Adrenal gland (tissue), 12 donors: Measurements from ENCODE around the gene MT1X. TPM values are rescaled to one million over a fixed set of nuclear protein-coding genes. Genes with fewer than 3 reads are reported as not detected.

Source experiments
- DNase-seq, 7 donors: peaks; one replicate each; pipeline ENCODE4 v3.0.0-alpha.2; 2019 to 2020
- H3K27ac ChIP-seq, 5 donors: fragments of 200-600 bp; sonication (generic) in 4 of 5; 1 replicate in 3 of 5; 2 replicates in 2 of 5; pipeline versions ENCODE4 v1.5.1 to v1.8.0; 2016 to 2020; ENCODE audit warnings: mild to moderate bottlenecking in 1 of 5
- H3K27me3 ChIP-seq: fragments of 200-600 bp; 2 replicates; pipeline ENCODE4 v1.8.0; 2021
- H3K36me3 ChIP-seq, 2 donors: fragments of 200-600 bp; replicated peaks in 1 of 2; 1 replicate in 1 of 2; 2 replicates in 1 of 2; pipeline versions ENCODE4 v1.5.1 to v1.8.0; 2018 to 2022
- H3K4me1 ChIP-seq, 2 donors: fragments of 200-600 bp; replicated peaks in 1 of 2; 1 replicate in 1 of 2; 2 replicates in 1 of 2; pipeline versions ENCODE4 v1.5.1 to v1.8.0; 2018 to 2021
- H3K4me3 ChIP-seq, 4 donors: fragments of 200-600 bp; sonication (generic) in 3 of 4; one replicate each; pipeline ENCODE4 v1.5.1; 2016 to 2018
- H3K9me3 ChIP-seq, 3 donors: fragments of 200-600 bp; sonication (generic) in 1 of 3; replicated peaks in 1 of 3; 1 replicate in 2 of 3; 2 replicates in 1 of 3; pipeline versions ENCODE4 v1.5.1 to v1.8.0; 2016 to 2021
- POLR2A ChIP-seq, 2 donors: fragments of 450-650 bp; IDR thresholded peaks; one replicate each; pipeline ENCODE4 v1.6.1; 2017; ENCODE audit warnings: antibody characterized with exemption in 2 of 2, mild to moderate bottlenecking in 2 of 2, moderate library complexity in 1 of 2
- WGBS, 4 donors: extraction: QIAGEN DNeasy Blood & Tissue Kit in 2 of 4; methylation state at CpG; one replicate each; pipeline versions ENCODE4 v1.1.5 to v1.1.7; 2013 to 2017; 5-methylcytosine and 5-hydroxymethylcytosine counted together
- intact Hi-C, 2 donors: fragments of 100-400 bp; cut with DNase I; formaldehyde crosslinking; loops; one replicate each; pipeline versions ENCODE4 v1.14.1 to v1.15.0; 2022 to 2023
- polyA plus RNA-seq, 3 donors: library from polyadenylated mRNA; stranded (reverse); fragments of 200-250 nt in 2 of 3; fragments of 350-450 nt in 1 of 3; fragmentation: Illumina TruSeq in 1 of 3; extraction: RNeasy Lipid Tissue Mini Kit (QIAGEN cat#74804) in 1 of 3; gene quantifications; one replicate each; pipeline ENCODE4 v1.2.3, GENCODE V29; 2013 to 2014
- total RNA-seq, 9 donors: library from RNA; depleted of rRNA in 4 of 9; stranded (reverse); fragments of >200 nt in 4 of 9; fragments of 120-200 nt in 1 of 9; fragmentation: NEBNext Ultra II Directional in 1 of 9; extraction: Animal tissue kit (Norgen Biotek cat#: 25700) in 1 of 9; gene quantifications; one replicate each; pipeline versions ENCODE4 v1.1.0 to v1.2.4, GENCODE V29; 2013 to 2023
- TF ChIP-seq, protein P1 (sequence below), 6 experiments: fragments of 450-650 bp in 4 of 6; fragments of 200-600 bp in 2 of 6; sonication (generic) in 1 of 6; IDR thresholded peaks; 1 replicate in 5 of 6; 2 replicates in 1 of 6; pipeline versions ENCODE4 v1.5.1 to v1.8.0; 2016 to 2021; ENCODE audit warnings: antibody characterized with exemption in 6 of 6, mild to moderate bottlenecking in 2 of 6, moderate library complexity in 1 of 6
- donor health status: healthy with polysubstance abuse.
- donor health status: Bipolar disorder and iron deficiency.
- donor health status: DM: yes; HTN: yes; CAD: no.
- donor health status: DM: no; HTN: no; CAD: no.
- donor health status: DM: no; HTN: no; CAD: no.
- donor health status: DM: yes; HTN: yes; CAD: no.

The MT1X gene
- total and polyA plus RNA-seq, 12 donors, result 29.4 to 438 (median 99.1) TPM

DNA sequence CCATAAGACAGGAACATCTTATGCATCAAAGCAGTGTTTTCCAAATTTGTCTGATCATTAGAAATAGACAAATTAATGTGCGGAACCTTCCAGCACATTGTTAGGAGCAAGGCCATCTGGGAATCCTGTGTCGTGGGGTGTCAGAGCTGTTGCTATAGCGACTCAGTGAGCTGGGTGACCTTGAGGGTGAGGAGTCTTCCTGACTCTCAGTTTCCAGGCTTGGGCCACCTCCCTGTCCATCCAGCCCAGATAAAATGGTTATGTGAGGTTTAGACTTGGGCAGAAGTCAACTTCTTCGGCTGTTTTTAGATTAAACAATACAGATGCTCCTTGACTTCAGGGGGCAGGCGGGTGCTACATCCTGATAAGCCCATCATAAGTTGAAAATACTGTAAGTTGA is 20.6 kb downstream of the MT1X start:
- 60 to 78% (median 62%) methylated on average over 5 of the region's 5 CpGs for WGBS, 4 donors
- H3K9me3 ChIP-seq, result no peaks in the 10 kb centered on the region
- TF ChIP-seq POLR2A (IDR thresholded peaks at IDR 0.05), result no peak
- TF ChIP-seq, protein P1, sequence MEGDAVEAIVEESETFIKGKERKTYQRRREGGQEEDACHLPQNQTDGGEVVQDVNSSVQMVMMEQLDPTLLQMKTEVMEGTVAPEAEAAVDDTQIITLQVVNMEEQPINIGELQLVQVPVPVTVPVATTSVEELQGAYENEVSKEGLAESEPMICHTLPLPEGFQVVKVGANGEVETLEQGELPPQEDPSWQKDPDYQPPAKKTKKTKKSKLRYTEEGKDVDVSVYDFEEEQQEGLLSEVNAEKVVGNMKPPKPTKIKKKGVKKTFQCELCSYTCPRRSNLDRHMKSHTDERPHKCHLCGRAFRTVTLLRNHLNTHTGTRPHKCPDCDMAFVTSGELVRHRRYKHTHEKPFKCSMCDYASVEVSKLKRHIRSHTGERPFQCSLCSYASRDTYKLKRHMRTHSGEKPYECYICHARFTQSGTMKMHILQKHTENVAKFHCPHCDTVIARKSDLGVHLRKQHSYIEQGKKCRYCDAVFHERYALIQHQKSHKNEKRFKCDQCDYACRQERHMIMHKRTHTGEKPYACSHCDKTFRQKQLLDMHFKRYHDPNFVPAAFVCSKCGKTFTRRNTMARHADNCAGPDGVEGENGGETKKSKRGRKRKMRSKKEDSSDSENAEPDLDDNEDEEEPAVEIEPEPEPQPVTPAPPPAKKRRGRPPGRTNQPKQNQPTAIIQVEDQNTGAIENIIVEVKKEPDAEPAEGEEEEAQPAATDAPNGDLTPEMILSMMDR (IDR thresholded peaks at IDR 0.05), result no peak
- H3K36me3 ChIP-seq, result no peaks in the 10 kb centered on the region
- intact Hi-C loops, result loop anchor here (5.0 to 10.0 kb wide), 2 partner anchors 98 to 101 kb away; partner anchors contain the start of gene MT2A (in 1 of the 2)
- no peak overlapping the region for H3K4me3 ChIP-seq
- H3K27ac ChIP-seq, result peak overlapping the region in 2 of 5 donors; percentile 36 to 54
- no peaks in the 10 kb centered on the region for H3K27me3 ChIP-seq
- peak in 2 of 7 donors; percentile 45 to 62 for DNase-seq
- peaks cover 0 to 7% of the 10 kb centered on the region in 2 donors for H3K4me1 ChIP-seq

GRCh38 chr16:56708525-56709442 is 26.5 kb downstream of the MT1X start:
- Histone ChIP-seq H3K4me3 (no peak overlapping the region), H3K36me3 (no peaks in the 10 kb centered on the region), H3K27me3 (no peaks in the 10 kb centered on the region), H3K9me3 (no peaks in the 10 kb centered on the region), H3K4me1 (no peaks in the 10 kb centered on the region), H3K27ac (no peak overlapping the region)
- intact Hi-C loops, result loop anchor here in 1 of 2 donors (10.0 kb wide), 1 partner anchor 104 kb away; the partner anchor contains the start of gene MT2A
- no peak for DNase-seq
- no peak for TF ChIP-seq POLR2A (IDR thresholded peaks at IDR 0.05)
- TF ChIP-seq, protein P1 (IDR thresholded peaks at IDR 0.05), result no peak
- WGBS, 4 donors, result 70 to 80% (median 76%) methylated on average over 12 to 13 of the region's 13 CpGs

- H3K4me1 ChIP-seq, result no peaks in the 10 kb centered on the region
- WGBS, 4 donors, result 85 to 91% (median 88%) methylated on average over 4 of the region's 4 CpGs
- intact Hi-C loops, result loop anchor here in 1 of 2 donors (10.0 kb wide), 1 partner anchor 105 kb away; the partner anchor contains the start of gene MT2A
- H3K27ac ChIP-seq, result no peak overlapping the region
- H3K36me3 ChIP-seq, result no peaks in the 10 kb centered on the region
- TF ChIP-seq, protein P1 (IDR thresholded peaks at IDR 0.05), result no peak
- no peak for TF ChIP-seq POLR2A (IDR thresholded peaks at IDR 0.05)
- no peaks in the 10 kb centered on the region for H3K9me3 ChIP-seq
- no peak overlapping the region for H3K4me3 ChIP-seq
- peak in 2 of 7 donors; percentile 34 to 37 for DNase-seq
- no peaks in the 10 kb centered on the region for H3K27me3 ChIP-seq
Observed at GRCh38 chr16:56709443-56710040, 27.3 kb downstream of the MT1X start.

- no peak for TF ChIP-seq POLR2A (IDR thresholded peaks at IDR 0.05)
- TF ChIP-seq, protein P1 (IDR thresholded peaks at IDR 0.05), result no peak
- DNase-seq, result no peak
- Histone ChIP-seq H3K27me3 (no peaks in the 10 kb centered on the region), H3K27ac (no peak overlapping the region), H3K4me3 (no peak overlapping the region), H3K9me3 (no peaks in the 10 kb centered on the region), H3K4me1 (no peaks in the 10 kb centered on the region), H3K36me3 (no peaks in the 10 kb centered on the region)
- WGBS, 4 donors, result 54 to 86% (median 75%) methylated on average over 3 of the region's 3 CpGs
- intact Hi-C loops, result no loop called here
Observed at GRCh38 chr16:56710181-56710737, 28.0 kb downstream of the MT1X start.
